Hepatocyte (in vitro differentiated cells): Measurements from ENCODE around the gene SNAP29. TPM values are rescaled to one million over a fixed set of nuclear protein-coding genes. Genes with fewer than 3 reads are reported as not detected.

Experiments
- DNase-seq: peaks from one replicate; pipeline ENCODE4 v3.0.0-alpha.2; 2016; ENCODE audit warnings: low spot score
- H2AFZ ChIP-seq: fragments of 200-600 bp; sonication (generic); 2 replicates; pipeline ENCODE4 v1.6.0; 2016; ENCODE audit warnings: antibody characterized with exemption, mild to moderate bottlenecking
- H3K27ac ChIP-seq: fragments of 200-600 bp; sonication (generic); 2 replicates; pipeline ENCODE4 v1.5.1; 2016; ENCODE audit warnings: mild to moderate bottlenecking
- H3K27me3 ChIP-seq: fragments of 200-600 bp; sonication (generic); 2 replicates; pipeline ENCODE4 v1.6.1; 2016
- H3K36me3 ChIP-seq: fragments of 200-600 bp; sonication (generic); replicated peaks from 2 replicates; pipeline ENCODE4 v1.5.1; 2016; ENCODE audit warnings: low read depth; ENCODE audit not compliant: insufficient read depth
- H3K4me1 ChIP-seq: fragments of 200-600 bp; sonication (generic); 2 replicates; pipeline ENCODE4 v1.5.1; 2016; ENCODE audit warnings: mild to moderate bottlenecking, moderate library complexity; ENCODE audit not compliant: insufficient read depth
- H3K4me2 ChIP-seq: fragments of 200-600 bp; sonication (generic); 2 replicates; pipeline ENCODE4 v1.6.0; 2016
- H3K4me3 ChIP-seq: fragments of 200-600 bp; sonication (generic); 2 replicates; pipeline ENCODE4 v1.5.1; 2016; ENCODE audit warnings: mild to moderate bottlenecking
- H3K79me2 ChIP-seq: fragments of 200-600 bp; sonication (generic); 2 replicates; pipeline ENCODE4 v1.6.0; 2017; ENCODE audit warnings: mild to moderate bottlenecking
- H3K9me2 ChIP-seq: fragments of 200-600 bp; sonication (generic); replicated peaks from 2 replicates; pipeline ENCODE4 v1.6.0; 2017; ENCODE audit warnings: mild to moderate bottlenecking; ENCODE audit not compliant: insufficient read depth
- H3K9me3 ChIP-seq: fragments of 200-600 bp; sonication (generic); 2 replicates; pipeline ENCODE4 v1.5.1; 2016; ENCODE audit warnings: low read depth, mild to moderate bottlenecking
- H4K20me1 ChIP-seq: fragments of 200-600 bp; sonication (generic); 2 replicates; pipeline ENCODE4 v1.6.0; 2016; ENCODE audit warnings: mild to moderate bottlenecking; ENCODE audit not compliant: insufficient read depth, poor library complexity, severe bottlenecking
- EZH2 ChIP-seq: fragments of 200-600 bp; sonication (generic); IDR thresholded peaks from 2 replicates; pipeline ENCODE4 v1.6.1; 2016; ENCODE audit warnings: antibody characterized with exemption, mild to moderate bottlenecking, borderline replicate concordance
- EZH2phosphoT487 ChIP-seq: fragments of 200-600 bp; sonication (generic); IDR thresholded peaks from one replicate; pipeline ENCODE4 v1.6.1; 2018; ENCODE audit warnings: antibody characterized with exemption, mild to moderate bottlenecking, low read depth, moderate library complexity; ENCODE audit not compliant: unreplicated experiment, severe bottlenecking
- WGBS: methylation state at CpG from one replicate; pipeline ENCODE4 v1.1.6; 2016; ENCODE audit warnings: low lambda C conversion rate; ENCODE audit errors: missing lambda C conversion rate; 5-methylcytosine and 5-hydroxymethylcytosine counted together
- polyA plus RNA-seq: library from polyadenylated mRNA; unstranded; fragments of >200 nt; fragmentation: Nextera tagmentation; extraction: Ambion mirVana; gene quantifications from 2 replicates; pipeline ENCODE4 v1.2.1, GENCODE V29; 2016
- total RNA-seq: library from RNA; depleted of rRNA; stranded (reverse); fragments of >200 nt; gene quantifications from 2 replicates; pipeline ENCODE4 v1.2.3, GENCODE V29; 2014
- TF ChIP-seq, protein P1 (sequence below): fragments of 200-600 bp; sonication (generic); IDR thresholded peaks from 2 replicates; pipeline ENCODE4 v1.5.1; 2016; ENCODE audit warnings: antibody characterized with exemption, mild to moderate bottlenecking; ENCODE audit not compliant: poor library complexity

Gene SNAP29
- total and polyA plus RNA-seq, 2 experiments from 2014 or later: 14.5 to 41.0 TPM

DNA sequence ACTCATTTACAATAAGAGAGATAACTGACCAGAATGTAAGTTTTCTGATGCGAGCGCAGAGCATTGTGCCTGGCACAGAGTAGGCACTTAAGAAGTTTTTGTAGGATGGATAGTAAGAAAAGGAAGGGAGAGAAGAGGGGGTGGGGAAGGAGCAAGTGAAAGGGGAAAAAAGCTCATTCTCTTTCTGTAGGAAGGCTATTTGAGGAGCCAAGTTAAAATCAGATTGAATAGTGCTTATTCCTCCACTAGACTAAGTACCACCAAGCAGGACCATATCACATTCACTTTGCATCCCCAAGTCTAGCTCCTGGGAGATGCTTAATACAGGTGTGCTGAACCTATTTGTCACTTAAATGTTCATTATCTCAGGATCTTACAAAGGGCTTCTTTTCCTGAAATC lies 44.3 kb downstream of the SNAP29 start:
- H2AFZ ChIP-seq: no peak overlapping the region
- no peak overlapping the region for H3K27ac ChIP-seq
- 98% methylated on average over 2 of the region's 2 CpGs for WGBS
- no peaks in the 10 kb centered on the region for H3K79me2 ChIP-seq
- H3K4me1 ChIP-seq: no peaks in the 10 kb centered on the region
- H3K9me2 ChIP-seq: no peaks in the 10 kb centered on the region
- H3K36me3 ChIP-seq: no peaks in the 10 kb centered on the region
- H4K20me1 ChIP-seq: no peaks in the 10 kb centered on the region
- H3K27me3 ChIP-seq: no peaks in the 10 kb centered on the region
- H3K4me3 ChIP-seq: no peak overlapping the region
- TF ChIP-seq EZH2phosphoT487 (no peak), EZH2 (no peak)
- TF ChIP-seq, protein P1, sequence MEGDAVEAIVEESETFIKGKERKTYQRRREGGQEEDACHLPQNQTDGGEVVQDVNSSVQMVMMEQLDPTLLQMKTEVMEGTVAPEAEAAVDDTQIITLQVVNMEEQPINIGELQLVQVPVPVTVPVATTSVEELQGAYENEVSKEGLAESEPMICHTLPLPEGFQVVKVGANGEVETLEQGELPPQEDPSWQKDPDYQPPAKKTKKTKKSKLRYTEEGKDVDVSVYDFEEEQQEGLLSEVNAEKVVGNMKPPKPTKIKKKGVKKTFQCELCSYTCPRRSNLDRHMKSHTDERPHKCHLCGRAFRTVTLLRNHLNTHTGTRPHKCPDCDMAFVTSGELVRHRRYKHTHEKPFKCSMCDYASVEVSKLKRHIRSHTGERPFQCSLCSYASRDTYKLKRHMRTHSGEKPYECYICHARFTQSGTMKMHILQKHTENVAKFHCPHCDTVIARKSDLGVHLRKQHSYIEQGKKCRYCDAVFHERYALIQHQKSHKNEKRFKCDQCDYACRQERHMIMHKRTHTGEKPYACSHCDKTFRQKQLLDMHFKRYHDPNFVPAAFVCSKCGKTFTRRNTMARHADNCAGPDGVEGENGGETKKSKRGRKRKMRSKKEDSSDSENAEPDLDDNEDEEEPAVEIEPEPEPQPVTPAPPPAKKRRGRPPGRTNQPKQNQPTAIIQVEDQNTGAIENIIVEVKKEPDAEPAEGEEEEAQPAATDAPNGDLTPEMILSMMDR: no peak
- H3K9me3 ChIP-seq: no peaks in the 10 kb centered on the region
- H3K4me2 ChIP-seq: no peak overlapping the region
- no peak for DNase-seq

DNA sequence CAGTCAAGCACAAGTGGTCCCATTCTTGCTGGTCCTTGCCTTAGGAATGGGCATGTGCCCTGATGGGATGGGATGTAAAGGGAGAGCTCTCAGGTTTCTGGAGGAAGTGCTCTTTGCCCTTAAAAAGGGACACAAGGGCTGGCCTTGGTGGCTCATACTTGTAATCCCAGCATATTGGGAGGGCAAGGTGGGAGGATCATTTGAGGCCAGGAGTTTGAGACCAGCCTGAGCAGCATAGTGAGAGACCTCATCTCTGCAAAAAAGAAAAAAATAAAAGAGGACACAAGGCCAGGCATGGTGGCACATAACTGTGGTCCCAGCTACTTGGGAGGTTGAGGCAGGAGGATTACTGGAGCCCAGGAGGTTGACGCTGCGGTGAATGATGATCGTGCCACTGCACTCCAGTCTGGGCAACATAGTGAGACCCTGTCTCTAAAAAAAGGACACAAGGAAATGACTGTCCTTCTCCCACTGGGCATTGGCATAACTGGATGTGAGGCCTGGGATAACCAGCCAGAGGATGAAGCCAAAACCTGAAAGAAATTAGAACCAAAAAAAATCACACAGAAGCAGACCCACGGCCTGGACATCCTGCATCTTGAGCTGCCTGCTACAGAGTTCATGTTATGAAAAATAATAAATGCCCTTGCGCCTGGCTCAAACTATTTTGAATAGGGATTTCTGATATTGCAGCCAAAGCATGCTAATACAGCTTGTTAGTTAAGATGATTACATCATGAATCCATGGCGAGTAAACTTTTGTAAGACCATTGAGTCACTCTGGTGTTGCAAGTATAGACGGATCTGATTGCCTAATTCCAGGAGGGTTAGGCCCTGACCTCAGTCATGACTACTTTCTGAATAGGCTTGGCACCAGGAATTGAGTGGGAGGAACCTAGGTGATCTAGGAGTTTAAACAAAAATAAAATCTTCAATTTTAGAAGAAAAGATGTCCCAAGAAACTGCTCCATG lies 45.5 kb downstream of the SNAP29 start:
- H3K36me3 ChIP-seq: no peaks in the 10 kb centered on the region

DNA sequence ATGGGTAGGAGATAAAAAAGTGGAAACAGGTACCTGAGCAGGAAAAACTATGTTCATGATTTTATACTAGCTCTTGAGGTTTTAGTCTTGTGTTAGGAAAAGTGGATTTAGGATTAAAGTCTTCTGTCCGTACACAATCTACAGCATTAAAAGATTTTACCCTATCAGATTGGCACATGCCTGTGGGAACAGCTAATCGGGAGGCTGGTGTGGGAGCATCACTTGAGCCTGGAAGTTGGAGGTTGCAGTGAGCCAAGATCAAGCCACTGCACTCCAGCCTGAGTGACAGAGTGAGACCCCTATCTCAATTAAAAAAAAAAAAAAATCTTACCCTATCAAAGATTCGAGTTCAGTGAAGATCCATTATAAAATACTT lies 46.2 kb downstream of the SNAP29 start:
- TF ChIP-seq EZH2phosphoT487: no peak
- TF ChIP-seq, protein P1: no peak
- no peak for TF ChIP-seq EZH2
- no peaks in the 10 kb centered on the region for H3K36me3 ChIP-seq
- no peaks in the 10 kb centered on the region for H3K79me2 ChIP-seq
- no peak for DNase-seq
- no peaks in the 10 kb centered on the region for H4K20me1 ChIP-seq
- peak overlapping the region; percentile 5 for H3K27ac ChIP-seq
- no peaks in the 10 kb centered on the region for H3K27me3 ChIP-seq
- H3K4me1 ChIP-seq: no peaks in the 10 kb centered on the region
- no peaks in the 10 kb centered on the region for H3K9me2 ChIP-seq
- H3K4me3 ChIP-seq: no peak overlapping the region
- H3K4me2 ChIP-seq: no peak overlapping the region
- H2AFZ ChIP-seq: no peak overlapping the region
- 68% methylated on average over 3 of the region's 3 CpGs for WGBS
- no peaks in the 10 kb centered on the region for H3K9me3 ChIP-seq

More for the DNA sequence above, 45.5 kb downstream of the SNAP29 start:
- Histone ChIP-seq H3K27ac (peak overlapping the region; percentile 5), H3K9me2 (no peaks in the 10 kb centered on the region), H2AFZ (no peak overlapping the region), H3K79me2 (no peaks in the 10 kb centered on the region), H3K4me1 (no peaks in the 10 kb centered on the region), H3K4me3 (no peak overlapping the region), H3K9me3 (no peaks in the 10 kb centered on the region), H3K4me2 (no peak overlapping the region), H4K20me1 (no peaks in the 10 kb centered on the region), H3K27me3 (no peaks in the 10 kb centered on the region)
- peak; percentile 66 for DNase-seq
- TF ChIP-seq EZH2 (no peak), EZH2phosphoT487 (no peak)
- TF ChIP-seq, protein P1: no peak
- WGBS: 73% methylated on average over 7 of the region's 7 CpGs
